Stimulated activated CD8-positive, alpha-beta memory T cell treated with anti-CD3 and anti-CD28 coated beads, Interleukin-15, amount 100 ng/mL, for 1 hour (primary cell): Measurements from ENCODE around the gene PKD2L1.

ENCODE experiments used
- DNase-seq: peaks from one replicate; pipeline ENCODE4 v3.0.0-alpha.2; 2020; ENCODE audit warnings: low read depth

The PKD2L1 gene

GRCh38 chr10:100356067-100357017, 26.3 kb upstream of the PKD2L1 start:
- DNase-seq, result no peak

GRCh38 chr10:100355086-100355485, 25.1 kb upstream of the PKD2L1 start:
- DNase-seq, result no peak

- no peak for DNase-seq
Observed at GRCh38 chr10:100353770-100354485, 23.9 kb upstream of the PKD2L1 start.

- no peak for DNase-seq
Observed at GRCh38 chr10:100350914-100351485, 21.0 kb upstream of the PKD2L1 start.

- no peak for DNase-seq
Observed at GRCh38 chr10:100349672-100350071, 19.6 kb upstream of the PKD2L1 start.

- DNase-seq, result no peak
Observed at GRCh38 chr10:100349087-100349486, 19.1 kb upstream of the PKD2L1 start.

- no peak for DNase-seq
Observed at GRCh38 chr10:100348389-100348927, 18.4 kb upstream of the PKD2L1 start.

- DNase-seq, result no peak
Observed at GRCh38 chr10:100347568-100348195, 17.7 kb upstream of the PKD2L1 start.

- peak; percentile 45 for DNase-seq
Observed at GRCh38 chr10:100346765-100347567, 16.9 kb upstream of the PKD2L1 start, which contains the start of gene SCD. Gene SCD (plus strand): TSS chr10:100347233. CDS start chr10:100347505, 272 bp downstream.

- DNase-seq, result peak; percentile 20
Observed at GRCh38 chr10:100346351-100346764, 16.3 kb upstream of the PKD2L1 start.

GRCh38 chr10:100345570-100346330, 15.7 kb upstream of the PKD2L1 start:
- DNase-seq, result no peak

- DNase-seq, result no peak
Observed at GRCh38 chr10:100344241-100344788, 14.3 kb upstream of the PKD2L1 start.

GRCh38 chr10:100342627-100342972, 12.6 kb upstream of the PKD2L1 start:
- DNase-seq, result no peak

- no peak for DNase-seq
Observed at GRCh38 chr10:100341953-100342626, 12.1 kb upstream of the PKD2L1 start.

- no peak for DNase-seq
Observed at GRCh38 chr10:100340948-100341847, 11.2 kb upstream of the PKD2L1 start.

- no peak for DNase-seq
Observed at GRCh38 chr10:100339236-100339635, 9.2 kb upstream of the PKD2L1 start.

- DNase-seq, result peak; percentile 74
Observed at GRCh38 chr10:100338434-100339036, 8.5 kb upstream of the PKD2L1 start.

GRCh38 chr10:100334762-100335161, 4.7 kb upstream of the PKD2L1 start:
- DNase-seq, result no peak
